GM18507 (cell line): ENCODE data around the gene EFEMP2.
A peak's percentile ranks its signal among the peaks of the same experiment; 100 is the strongest.
"Not testable (repeated sequence)": the region's sequence is repeated elsewhere in the genome, so short reads cannot be mapped to it uniquely, and the experiment has no call there.

Experiments
- DNase-seq: peaks from one replicate; pipeline ENCODE4 v3.0.0; 2011; ENCODE audit warnings: low read depth; ENCODE audit not compliant: insufficient read length; ENCODE audit errors: extremely low spot score
- FAIRE-seq: peaks from 2 replicates; lab custom pipeline; 2011; peaks lifted over from hg19 to GRCh38; lab: Jason Lieb, UNC

Gene EFEMP2

GRCh38 chr11:65857853-65858680 is 14.5 kb downstream of the EFEMP2 start, which contains the start of gene CFL1:
CFL1 (minus strand) TSS chr11:65858180; CDS start chr11:65858099, 81 bp downstream.
- FAIRE-seq (peak; percentile 85), DNase-seq (peak; percentile 72)

- FAIRE-seq (no peak), DNase-seq (no peak)
Measured at GRCh38 chr11:65857500-65857852, 15.1 kb downstream of the EFEMP2 start.

- no peak for DNase-seq
Measured at GRCh38 chr11:65856689-65857499, 15.7 kb downstream of the EFEMP2 start.

GRCh38 chr11:65855927-65856363 is 16.7 kb downstream of the EFEMP2 start:
- DNase-seq (no peak), FAIRE-seq (no peak)

More at GRCh38 chr11:65856689-65857499, 15.7 kb downstream of the EFEMP2 start:
- FAIRE-seq, result peak; percentile 68

- FAIRE-seq, result no peak
- no peak for DNase-seq
Measured at GRCh38 chr11:65854852-65855837, 17.5 kb downstream of the EFEMP2 start.

GRCh38 chr11:65854161-65854592 is 18.4 kb downstream of the EFEMP2 start:
- FAIRE-seq (no peak), DNase-seq (no peak)

- FAIRE-seq (no peak), DNase-seq (no peak)
Measured at GRCh38 chr11:65853246-65853979, 19.2 kb downstream of the EFEMP2 start.

- FAIRE-seq (no peak), DNase-seq (no peak)
Measured at GRCh38 chr11:65852508-65853245, 19.9 kb downstream of the EFEMP2 start.

- DNase-seq, result no peak
- FAIRE-seq, result no peak
Measured at GRCh38 chr11:65851811-65852507, 20.6 kb downstream of the EFEMP2 start.

GRCh38 chr11:65851083-65851579 is 21.5 kb downstream of the EFEMP2 start:
- no peak for DNase-seq
- no peak for FAIRE-seq

GRCh38 chr11:65850217-65851082 is 22.1 kb downstream of the EFEMP2 start:
- no peak for DNase-seq
- no peak for FAIRE-seq

GRCh38 chr11:65849771-65850216 is 22.8 kb downstream of the EFEMP2 start:
- no peak for DNase-seq
- no peak for FAIRE-seq

- FAIRE-seq (no peak), DNase-seq (no peak)
Measured at GRCh38 chr11:65849366-65849765, 23.2 kb downstream of the EFEMP2 start.

- not testable (repeated sequence) for FAIRE-seq, DNase-seq
Measured at GRCh38 chr11:65848693-65849092, 23.9 kb downstream of the EFEMP2 start.

GRCh38 chr11:65847746-65848145 is 24.9 kb downstream of the EFEMP2 start:
- DNase-seq (no peak), FAIRE-seq (no peak)

- no peak for FAIRE-seq
Measured at GRCh38 chr11:65844231-65844872, 28.2 kb downstream of the EFEMP2 start.

More at GRCh38 chr11:65844231-65844872, 28.2 kb downstream of the EFEMP2 start:
- DNase-seq, result no peak
